HG03103 (cell line): ENCODE results near the gene ZCCHC10.
"Not testable (repeated sequence)": the region's sequence is repeated elsewhere in the genome, so short reads cannot be mapped to it uniquely, and the experiment has no call there.

Experiments used
- ATAC-seq: cut with Tn5 transposase; IDR thresholded peaks from one replicate; pipeline ENCODE4 v1.9.1; 2021; ENCODE audit warnings: low read depth; ENCODE audit not compliant: unreplicated experiment

The ZCCHC10 gene

GRCh38 chr5:132981288-132981687, 45.1 kb downstream of the ZCCHC10 start:
- ATAC-seq, result no peak

DNA sequence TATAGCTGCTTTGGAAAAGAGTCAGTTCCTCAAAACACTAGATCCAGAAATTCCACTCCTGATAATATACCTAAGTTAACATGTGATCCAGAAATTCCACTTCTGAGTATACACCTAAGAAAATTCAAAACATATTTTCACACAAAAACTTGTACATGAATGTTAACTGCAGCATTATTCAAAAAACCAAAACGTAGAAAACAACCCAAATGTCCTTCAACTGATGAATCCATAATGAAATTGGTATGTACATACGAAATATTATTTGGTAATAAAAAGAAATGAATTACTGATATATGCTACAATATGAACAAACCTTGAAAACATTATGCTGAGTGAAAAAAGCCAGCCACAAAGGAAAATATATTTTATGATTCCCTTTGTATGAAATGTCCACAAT, 46.4 kb downstream of the ZCCHC10 start:
- no peak for ATAC-seq

DNA sequence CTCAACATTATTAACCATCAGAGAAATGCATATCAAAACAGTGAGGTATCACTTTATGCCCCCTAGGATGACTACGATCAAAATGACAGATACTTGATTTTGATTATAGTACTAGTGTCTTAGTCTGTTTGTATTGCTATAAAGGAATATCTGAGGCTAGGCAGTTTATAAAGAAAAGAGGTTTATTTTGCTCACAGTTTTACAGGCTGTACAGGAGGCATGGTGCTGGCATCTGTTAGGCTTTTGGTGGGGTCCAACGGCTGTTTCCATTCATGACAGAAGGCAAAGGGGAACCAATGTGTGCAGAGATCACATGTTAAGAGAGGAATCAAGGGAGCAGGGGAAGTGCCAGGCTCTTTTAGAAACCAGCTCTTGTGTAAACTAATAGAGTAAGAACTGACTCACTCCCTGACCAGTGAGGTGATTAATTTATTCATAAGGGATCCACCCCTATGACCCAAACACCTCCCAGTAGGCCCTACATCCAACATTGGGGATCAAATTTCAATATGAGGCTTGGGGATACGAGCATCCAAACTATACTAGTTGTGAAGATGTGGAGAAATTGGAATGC, 46.9 kb downstream of the ZCCHC10 start:
- ATAC-seq, result no peak

GRCh38 chr5:132976852-132977251, 49.5 kb downstream of the ZCCHC10 start:
- no peak for ATAC-seq

- not testable (repeated sequence) for ATAC-seq
These were observed 53.9 kb downstream of the ZCCHC10 start for GRCh38 chr5:132972436-132972828.

- no peak for ATAC-seq
These were observed 54.6 kb downstream of the ZCCHC10 start for GRCh38 chr5:132971483-132972435.

DNA sequence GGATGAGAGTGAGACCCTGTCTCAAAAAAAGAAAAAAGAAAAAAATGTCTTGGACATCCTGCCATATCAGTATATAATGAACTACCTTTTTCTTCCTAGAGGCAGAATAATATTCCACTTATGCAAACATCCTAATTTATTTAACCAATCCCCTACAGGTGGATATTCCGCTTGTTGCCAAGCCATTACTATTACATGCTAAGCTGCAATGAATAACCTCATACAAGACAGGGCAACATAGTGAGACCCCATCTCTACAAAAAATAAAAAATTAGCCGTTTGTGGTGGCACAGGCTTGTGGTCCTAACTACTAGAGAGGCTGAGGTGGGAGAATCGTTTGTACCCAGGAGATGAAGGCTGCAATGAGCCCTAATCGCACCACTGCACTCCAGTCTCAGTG, 61.2 kb downstream of the ZCCHC10 start:
- ATAC-seq, result no peak

DNA sequence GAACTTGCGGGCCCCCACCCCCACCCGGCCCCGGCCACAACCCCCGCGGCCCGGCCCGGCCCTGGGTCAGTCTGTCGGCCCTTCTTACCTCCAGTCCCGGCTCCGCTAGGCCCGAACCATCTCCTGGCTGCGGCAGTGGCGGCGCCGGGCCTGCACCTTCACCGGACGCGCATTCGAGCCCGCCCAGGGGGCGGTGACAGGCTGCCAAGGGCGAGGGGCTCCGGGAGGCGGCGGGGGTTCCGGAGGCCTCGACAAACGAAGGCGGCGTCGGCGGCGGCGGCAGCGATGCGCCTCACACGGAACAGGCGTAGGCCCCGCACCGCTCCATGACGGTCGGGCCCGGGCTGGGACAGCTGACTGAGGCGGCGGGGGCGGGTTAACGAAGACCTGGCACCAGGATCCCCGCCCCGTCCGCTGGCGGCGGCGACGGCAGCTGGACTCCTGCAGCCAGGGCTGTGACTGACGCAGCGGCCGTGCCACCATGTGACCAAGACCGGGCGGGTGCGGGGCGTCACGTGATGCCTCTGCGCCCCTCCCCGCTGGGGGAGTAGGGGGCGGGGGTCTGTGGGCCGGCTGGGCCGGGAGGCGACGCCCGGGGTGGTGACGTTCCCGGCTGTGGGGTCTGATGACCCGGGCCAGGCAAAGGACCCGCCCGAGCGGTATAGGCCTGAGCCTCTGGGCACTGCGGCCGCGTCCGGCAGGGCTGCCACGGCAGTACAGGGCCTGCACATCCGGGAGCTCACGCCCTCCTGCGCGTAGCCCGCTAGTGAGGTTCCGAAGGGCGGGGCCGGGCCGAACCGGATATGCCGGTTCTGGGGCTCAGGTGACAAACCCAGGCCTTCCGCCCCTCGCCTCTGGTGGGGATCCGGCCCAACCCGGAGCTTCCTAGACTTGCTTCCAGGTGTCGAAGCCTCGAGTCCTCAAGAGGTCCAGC, 62.9 kb downstream of the ZCCHC10 start, which contains the start of gene AFF4:
Gene AFF4 (minus strand): TSS at position 464 of the 934 bp plus-strand sequence. CDS start 26,445 bp downstream, outside the sequence.
- ATAC-seq, result peak; percentile 92

DNA sequence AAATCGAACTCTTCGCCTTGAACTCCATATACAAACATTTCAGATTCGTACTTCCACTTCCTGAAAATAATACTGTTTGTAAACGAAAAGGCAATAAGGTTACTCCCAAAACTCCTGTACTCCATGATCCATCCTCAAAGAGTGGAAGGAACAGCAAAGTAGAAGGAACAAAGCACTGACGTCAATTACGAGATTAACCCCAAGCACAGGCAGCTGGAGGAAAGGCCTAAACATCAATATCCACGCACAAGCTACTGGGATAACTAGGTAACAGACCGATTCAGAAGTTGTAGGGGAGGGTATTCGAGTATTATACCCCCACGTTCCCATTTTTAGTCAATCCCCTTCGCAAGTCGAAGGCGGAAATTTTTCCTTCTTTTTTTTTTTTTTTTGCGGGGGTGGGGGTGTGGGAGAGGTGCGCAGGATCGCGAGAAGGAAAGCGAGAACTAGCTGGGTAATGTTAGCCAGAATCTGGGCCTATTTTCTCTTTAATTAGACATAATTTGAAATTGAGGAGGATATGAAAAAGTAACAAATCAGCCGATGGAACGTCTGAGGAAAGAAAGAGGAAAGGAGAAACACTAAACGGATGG, 63.8 kb downstream of the ZCCHC10 start:
- no peak for ATAC-seq

DNA sequence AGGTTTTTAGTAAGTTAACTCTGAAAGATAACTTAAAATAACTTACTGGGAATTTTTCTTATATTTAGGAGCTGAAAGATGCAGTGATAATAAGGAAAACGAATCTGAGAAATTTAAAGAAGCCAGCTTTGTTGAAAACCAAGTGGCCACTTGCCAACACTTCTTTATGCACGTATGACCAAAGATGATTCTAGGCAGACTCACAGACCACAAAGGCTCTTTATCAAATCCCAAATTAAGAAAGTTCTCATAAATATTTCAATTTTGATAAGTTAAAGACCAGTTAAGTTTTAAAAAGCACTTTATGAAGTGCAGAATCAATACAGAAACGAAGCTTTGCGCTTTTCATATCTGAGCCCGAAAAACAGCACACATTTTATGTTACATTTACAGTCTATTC, 64.5 kb downstream of the ZCCHC10 start:
- no peak for ATAC-seq

GRCh38 chr5:132961123-132961815, 65.1 kb downstream of the ZCCHC10 start:
- not testable (repeated sequence) for ATAC-seq

- ATAC-seq, result not testable (repeated sequence)
These were observed 70.1 kb downstream of the ZCCHC10 start for GRCh38 chr5:132956166-132956799.

- ATAC-seq, result no peak
These were observed 72.6 kb downstream of the ZCCHC10 start for GRCh38 chr5:132953710-132954109.

GRCh38 chr5:132952829-132953228, 73.5 kb downstream of the ZCCHC10 start:
- ATAC-seq, result no peak

DNA sequence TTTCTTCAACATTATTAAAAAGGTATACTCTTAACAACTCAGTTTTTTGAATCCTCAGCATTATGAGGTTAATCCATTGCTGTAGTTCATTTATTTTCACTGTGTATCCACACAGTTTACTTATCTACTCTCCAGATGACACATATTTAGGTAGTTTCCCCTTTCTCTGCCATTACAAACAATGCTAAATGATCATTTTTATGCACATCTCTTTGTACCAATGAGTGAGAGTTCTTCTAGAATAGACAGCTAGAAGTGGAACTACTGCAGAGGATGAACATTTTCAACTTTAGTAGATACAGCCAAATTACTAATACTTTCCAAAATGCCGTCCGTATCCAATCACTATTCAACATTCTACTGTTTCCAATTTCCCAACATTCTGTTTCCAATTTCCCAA, 74.5 kb downstream of the ZCCHC10 start:
- ATAC-seq, result no peak

DNA sequence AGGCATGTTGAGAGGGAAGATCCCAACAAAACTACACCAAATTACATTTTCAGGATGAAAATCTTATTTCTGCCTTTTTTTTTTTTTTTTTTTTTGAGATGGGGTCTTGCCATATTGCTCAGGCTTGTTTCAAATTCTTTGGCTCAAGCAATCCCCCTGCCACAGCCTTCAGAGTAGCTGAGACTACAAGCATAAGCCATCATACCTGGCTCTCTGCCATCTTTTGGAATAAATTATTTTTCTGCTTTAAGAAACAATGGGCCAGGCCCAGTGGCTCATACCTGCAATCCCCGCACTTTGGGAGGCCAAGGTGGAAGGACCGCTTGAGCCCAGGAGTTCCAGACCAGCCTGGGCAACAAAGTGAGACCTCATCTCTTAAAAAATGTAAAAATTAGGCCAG, 77.2 kb downstream of the ZCCHC10 start:
- ATAC-seq, result no peak

DNA sequence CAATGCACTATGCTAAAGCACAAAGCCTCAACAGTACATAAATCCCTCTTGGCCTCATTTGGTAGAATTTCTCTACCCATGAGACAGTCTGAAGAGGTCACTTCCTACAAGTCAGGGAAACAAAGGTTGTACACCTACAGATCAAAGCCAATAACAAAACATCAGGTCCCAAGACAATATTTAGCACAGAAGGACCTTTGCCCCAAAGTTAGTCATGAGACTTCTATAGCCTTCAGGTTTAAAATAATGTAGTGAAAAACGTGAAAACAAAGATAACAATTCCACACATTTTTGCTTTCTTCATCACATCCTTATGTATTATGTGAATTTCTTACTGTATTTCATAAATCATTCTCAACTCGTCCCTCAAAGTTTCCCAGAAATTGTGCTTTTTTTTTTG, 78.7 kb downstream of the ZCCHC10 start:
- no peak for ATAC-seq
